Liver (tissue), 9 donors: Measurements from ENCODE around the gene DSC1. TPM values are rescaled to one million over a fixed set of nuclear protein-coding genes. Genes with fewer than 3 reads are reported as not detected.
A peak's percentile ranks its signal among the peaks of the same experiment; 100 is the strongest.

Experiments
- DNase-seq: peaks from one replicate; pipeline ENCODE4 v3.0.0-alpha.2; 2017; ENCODE audit warnings: low spot score
- H3K27ac ChIP-seq, 2 donors: one replicate each; pipeline ENCODE4 v1.7.0; 2013; ENCODE audit warnings: inconsistent platforms in 2 of 2, low read length in 2 of 2, control low read depth in 1 of 2, low read depth in 1 of 2, mild to moderate bottlenecking in 1 of 2
- H3K27me3 ChIP-seq, 4 donors: one replicate each; pipeline versions ENCODE4 v1.6.1 to v1.7.0; 2013; ENCODE audit warnings: low read length in 3 of 4, inconsistent platforms in 1 of 4, mild to moderate bottlenecking in 1 of 4, moderate library complexity in 1 of 4; ENCODE audit not compliant: control insufficient read depth in 4 of 4, insufficient read depth in 4 of 4
- H3K36me3 ChIP-seq, 4 donors: one replicate each; pipeline versions ENCODE4 v1.6.1 to v1.7.0; 2013; ENCODE audit warnings: low read length in 3 of 4, mild to moderate bottlenecking in 3 of 4, low read depth in 1 of 4, moderate library complexity in 1 of 4; ENCODE audit not compliant: control insufficient read depth in 4 of 4, insufficient read depth in 3 of 4
- H3K4me1 ChIP-seq, 4 donors: one replicate each; pipeline versions ENCODE4 v1.6.1 to v1.7.0; 2013; ENCODE audit warnings: low read length in 3 of 4, mild to moderate bottlenecking in 3 of 4, moderate library complexity in 1 of 4; ENCODE audit not compliant: control insufficient read depth in 4 of 4, insufficient read depth in 4 of 4
- H3K4me3 ChIP-seq, 3 donors: one replicate each; pipeline versions ENCODE4 v1.6.1 to v1.7.0; 2013; ENCODE audit warnings: low read length in 3 of 3, control low read depth in 1 of 3, low read depth in 1 of 3, mild to moderate bottlenecking in 1 of 3
- H3K9ac ChIP-seq, 2 donors: one replicate each; pipeline ENCODE4 v1.7.0; 2013; ENCODE audit warnings: low read length in 2 of 2, mild to moderate bottlenecking in 2 of 2, moderate library complexity in 2 of 2, control low read depth in 1 of 2, low read depth in 1 of 2
- H3K9me3 ChIP-seq, 4 donors: one replicate each; pipeline versions ENCODE4 v1.6.1 to v1.7.0; 2013; ENCODE audit warnings: low read length in 3 of 4; ENCODE audit not compliant: control insufficient read depth in 4 of 4
- EGR1 ChIP-seq, 2 donors: IDR thresholded peaks; 2 replicates each; pipeline ENCODE4 v1.6.1; 2016 to 2018; ENCODE audit warnings: antibody characterized with exemption in 2 of 2, low read depth in 2 of 2
- HNF4A ChIP-seq, 2 donors: conservative IDR thresholded peaks; 2 replicates each; pipeline ENCODE4 v1.6.1; 2016; ENCODE audit warnings: antibody characterized with exemption in 2 of 2, mild to moderate bottlenecking in 2 of 2
- HNF4G ChIP-seq: IDR thresholded peaks from 2 replicates; pipeline ENCODE4 v1.6.1; 2016; ENCODE audit warnings: antibody characterized with exemption
- NR2F2 ChIP-seq: IDR thresholded peaks from 2 replicates; pipeline ENCODE4 v1.6.1; 2016; ENCODE audit warnings: antibody characterized with exemption
- RAD21 ChIP-seq, 2 donors: IDR thresholded peaks; 2 replicates each; pipeline ENCODE4 v1.6.1; 2016; ENCODE audit warnings: antibody characterized with exemption in 2 of 2, mild to moderate bottlenecking in 2 of 2
- YY1 ChIP-seq: IDR thresholded peaks from 2 replicates; pipeline ENCODE4 v1.6.1; 2016; ENCODE audit warnings: antibody characterized with exemption, mild to moderate bottlenecking
- WGBS: extraction: QIAGEN DNeasy Blood & Tissue Kit; methylation state at CpG from one replicate; pipeline ENCODE4 v1.1.7; 2013; 5-methylcytosine and 5-hydroxymethylcytosine counted together
- polyA plus RNA-seq, 2 donors: library from polyadenylated mRNA; stranded (reverse) in 1 of 2; unstranded in 1 of 2; fragments of 200-250 nt in 1 of 2; fragments of >200 nt in 1 of 2; fragmentation: Nextera tagmentation in 1 of 2; extraction: Ambion mirVana in 1 of 2; gene quantifications; one replicate each; pipeline versions ENCODE4 v1.2.1 to v1.2.3, GENCODE V29; 2013 to 2015
- total RNA-seq, 2 donors: library from RNA; depleted of rRNA; stranded (reverse); fragments of >200 nt; gene quantifications; one replicate each; pipeline ENCODE4 v1.2.3, GENCODE V29; 2014
- TF ChIP-seq, protein P1 (sequence below): fragments of 150-350 bp; IDR thresholded peaks from 2 replicates; pipeline ENCODE4 v1.5.1; 2017; ENCODE audit warnings: improper control_type of control experiment, low read depth, low read length; ENCODE audit not compliant: missing input control
- TF ChIP-seq, protein P2 (sequence below): IDR thresholded peaks from 2 replicates; pipeline ENCODE4 v1.6.1; 2016; ENCODE audit warnings: antibody characterized with exemption
- donor health status: healthy.
- donor health status: healthy.
- donor health status: healthy.
- donor health status: healthy.
- donor health status: healthy.

Gene DSC1
- total and polyA plus RNA-seq, 4 donors = not detected

DNA sequence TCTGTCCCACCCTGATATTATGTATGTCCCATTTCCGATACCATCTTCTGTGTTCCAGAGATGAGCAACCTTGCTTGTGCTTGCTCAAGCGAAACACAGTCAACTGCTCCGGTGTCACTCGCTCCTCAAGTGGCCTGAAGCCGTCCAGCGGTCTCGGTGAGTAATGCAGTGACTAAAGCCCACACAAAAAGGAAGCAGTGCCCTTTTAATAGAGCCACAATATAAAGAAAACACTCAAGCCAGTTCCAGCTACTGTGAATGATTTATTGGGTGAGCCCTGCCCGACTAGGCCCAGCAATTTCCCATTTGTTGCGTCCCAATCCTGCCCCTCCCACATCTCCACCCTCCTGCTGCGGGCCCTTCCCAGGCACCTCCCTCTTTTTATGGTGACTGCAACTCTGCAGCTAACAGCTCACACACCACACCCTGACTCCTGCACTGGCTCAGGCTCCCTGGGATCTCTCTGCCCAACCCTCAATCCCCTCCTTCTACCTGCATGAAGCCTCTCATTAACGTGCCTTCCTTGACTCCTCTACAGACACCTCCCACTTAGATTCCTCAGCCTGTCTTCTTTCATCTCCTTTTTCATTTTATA is 44.2 kb upstream of the DSC1 start:
- no peaks in the 10 kb centered on the region for H3K36me3 ChIP-seq
- TF ChIP-seq RAD21 (IDR thresholded peaks at IDR 0.05) = peak in 1 of 2 donors; percentile 9
- TF ChIP-seq, protein P1, sequence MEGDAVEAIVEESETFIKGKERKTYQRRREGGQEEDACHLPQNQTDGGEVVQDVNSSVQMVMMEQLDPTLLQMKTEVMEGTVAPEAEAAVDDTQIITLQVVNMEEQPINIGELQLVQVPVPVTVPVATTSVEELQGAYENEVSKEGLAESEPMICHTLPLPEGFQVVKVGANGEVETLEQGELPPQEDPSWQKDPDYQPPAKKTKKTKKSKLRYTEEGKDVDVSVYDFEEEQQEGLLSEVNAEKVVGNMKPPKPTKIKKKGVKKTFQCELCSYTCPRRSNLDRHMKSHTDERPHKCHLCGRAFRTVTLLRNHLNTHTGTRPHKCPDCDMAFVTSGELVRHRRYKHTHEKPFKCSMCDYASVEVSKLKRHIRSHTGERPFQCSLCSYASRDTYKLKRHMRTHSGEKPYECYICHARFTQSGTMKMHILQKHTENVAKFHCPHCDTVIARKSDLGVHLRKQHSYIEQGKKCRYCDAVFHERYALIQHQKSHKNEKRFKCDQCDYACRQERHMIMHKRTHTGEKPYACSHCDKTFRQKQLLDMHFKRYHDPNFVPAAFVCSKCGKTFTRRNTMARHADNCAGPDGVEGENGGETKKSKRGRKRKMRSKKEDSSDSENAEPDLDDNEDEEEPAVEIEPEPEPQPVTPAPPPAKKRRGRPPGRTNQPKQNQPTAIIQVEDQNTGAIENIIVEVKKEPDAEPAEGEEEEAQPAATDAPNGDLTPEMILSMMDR = peak; percentile 14
- TF ChIP-seq, protein P2, sequence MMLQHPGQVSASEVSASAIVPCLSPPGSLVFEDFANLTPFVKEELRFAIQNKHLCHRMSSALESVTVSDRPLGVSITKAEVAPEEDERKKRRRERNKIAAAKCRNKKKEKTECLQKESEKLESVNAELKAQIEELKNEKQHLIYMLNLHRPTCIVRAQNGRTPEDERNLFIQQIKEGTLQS = no peak
- no peak for TF ChIP-seq HNF4A (conservative IDR thresholded peaks at IDR 0.05)
- H3K9ac ChIP-seq = no peak overlapping the region

DNA sequence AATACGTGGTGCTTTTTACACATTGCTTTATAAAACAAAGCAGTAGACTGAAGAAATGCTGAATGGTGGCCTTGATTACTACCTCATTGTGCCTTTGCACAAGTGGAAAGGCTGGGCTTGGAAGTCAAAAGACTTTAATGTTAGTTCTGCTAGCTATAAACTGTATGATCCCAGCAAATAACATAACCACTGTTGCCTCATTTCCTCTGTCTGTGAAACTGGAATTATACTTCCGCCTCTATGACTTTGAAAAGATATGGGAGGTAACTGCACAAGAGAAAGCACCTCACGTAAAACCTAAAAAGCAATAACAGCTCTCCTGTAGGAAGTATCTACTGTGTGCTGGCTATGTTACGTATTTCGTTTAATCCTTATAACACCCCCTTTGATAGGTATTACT is 43.4 kb upstream of the DSC1 start:
- H3K4me3 ChIP-seq = no peak overlapping the region
- WGBS = 83% methylated on average over 5 of the region's 5 CpGs
- H3K27me3 ChIP-seq = no peaks in the 10 kb centered on the region
- no peak for DNase-seq
- no peaks in the 10 kb centered on the region for H3K9me3 ChIP-seq
- no peak overlapping the region for H3K27ac ChIP-seq
- peaks cover 0 to 16% (median 0%) of the 10 kb centered on the region in 4 donors for H3K4me1 ChIP-seq
- H3K36me3 ChIP-seq = no peaks in the 10 kb centered on the region
- no peak overlapping the region for H3K9ac ChIP-seq
- TF ChIP-seq HNF4A (conservative IDR thresholded peaks at IDR 0.05) = no peak
- TF ChIP-seq, protein P2 = no peak
- TF ChIP-seq YY1 = no peak
- TF ChIP-seq, protein P1 = no peak
- TF ChIP-seq HNF4G = no peak

More for the DNA sequence above, 44.2 kb upstream of the DSC1 start:
- Histone ChIP-seq H3K4me3 (no peak overlapping the region), H3K27ac (no peak overlapping the region), H3K9me3 (no peaks in the 10 kb centered on the region), H3K4me1 (peaks cover 0 to 16% (median 0%) of the 10 kb centered on the region in 4 donors), H3K27me3 (no peaks in the 10 kb centered on the region)
- no peak for DNase-seq
- WGBS = 67% methylated on average over 11 of the region's 11 CpGs

DNA sequence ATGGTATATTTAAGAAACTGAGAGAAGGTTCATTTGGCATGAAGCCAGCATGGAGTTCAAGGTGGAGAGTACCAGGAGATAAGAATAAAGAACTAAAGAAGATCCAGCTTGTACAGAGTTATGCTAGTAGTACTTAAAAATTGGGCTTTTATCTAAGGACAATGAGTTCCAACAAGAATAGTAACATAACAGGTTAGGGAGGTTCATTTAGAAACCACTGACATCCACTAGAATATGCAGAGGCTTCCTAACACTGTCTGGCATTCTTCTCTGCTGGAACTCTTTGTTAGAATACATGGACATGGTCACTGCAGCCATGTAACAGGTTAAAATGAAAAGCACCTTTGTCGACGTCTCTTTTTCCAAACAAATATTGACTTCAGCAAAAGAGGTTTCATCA is 42.6 kb upstream of the DSC1 start:
- DNase-seq = no peak
- H3K4me3 ChIP-seq = no peak overlapping the region
- H3K9me3 ChIP-seq = no peaks in the 10 kb centered on the region
- 21% methylated on average over 2 of the region's 2 CpGs for WGBS
- H3K27ac ChIP-seq = no peak overlapping the region
- TF ChIP-seq NR2F2 (no peak), EGR1 (IDR thresholded peaks at IDR 0.05; ENCODE audit: low read depth in 2 of 2) (no peak)
- H3K4me1 ChIP-seq = peaks cover 0 to 16% (median 0%) of the 10 kb centered on the region in 4 donors
- no peak overlapping the region for H3K9ac ChIP-seq
- no peaks in the 10 kb centered on the region for H3K36me3 ChIP-seq
- no peaks in the 10 kb centered on the region for H3K27me3 ChIP-seq
